ENCODE measurements around the gene ELAVL1. TPM values are rescaled to one million over a fixed set of nuclear protein-coding genes. Genes with fewer than 3 reads are reported as not detected.

The ELAVL1 gene
- total and polyA plus RNA-seq, 2 of the 13 experiments (the other 11 are each of a cell fraction or from before 2014, with no cell fraction given), result 27.9 to 38.4 TPM

DNA sequence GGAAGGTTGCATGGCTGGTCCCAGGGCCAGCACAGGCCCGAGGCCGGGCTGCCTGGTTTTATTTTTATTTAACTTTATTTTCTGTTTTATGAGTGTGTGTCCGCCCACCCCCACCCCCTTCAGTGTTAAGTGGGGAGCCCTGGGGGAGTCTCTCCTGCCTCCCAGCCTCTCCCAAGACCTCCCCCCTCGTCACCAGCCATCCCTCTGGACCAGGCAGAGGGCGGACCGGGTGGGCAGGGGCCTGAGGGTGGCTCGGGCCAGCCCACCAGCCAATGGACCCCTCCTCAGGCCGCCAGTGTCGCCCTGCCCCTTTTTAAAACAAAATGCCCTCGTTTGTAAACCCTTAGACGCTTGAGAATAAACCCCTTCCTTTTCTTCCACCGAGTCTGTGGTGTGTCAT, 91.3 kb downstream of the ELAVL1 start:
- no peaks in the 10 kb centered on the region for H3K9me3 ChIP-seq (ENCODE audit: low read length)
- ChIA-PET POLR2A (interaction anchor here (1.6 kb wide), 1 partner anchor 27 kb away, joined by 4 read pairs; no protein-coding TSS in a partner anchor), CTCF (ENCODE audit: low intra/inter-chr PET ratio, low total read pairs) (no interaction called here)
- H3K27me3 ChIP-seq (ENCODE audit: control insufficient read depth in 1 of 2, insufficient read depth in 2 of 2, low read length in 2 of 2), result no peaks in the 10 kb centered on the region
- 87% methylated on average over 12 of the region's 12 CpGs for WGBS (ENCODE audit: low lambda C conversion rate)
- no peak for FAIRE-seq
- no peaks in the 10 kb centered on the region for H3K79me2 ChIP-seq (ENCODE audit: insufficient read depth, low read length)
- H4K20me1 ChIP-seq (ENCODE audit: insufficient read depth, low read length), result no peaks in the 10 kb centered on the region
- DNase-seq (ENCODE audit: low spot score), result no peak
- H3K27ac ChIP-seq (ENCODE audit: extremely low read length, insufficient read depth, low read length), result no peak overlapping the region
- peaks cover 31% of the 10 kb centered on the region for H3K4me1 ChIP-seq (ENCODE audit: insufficient read depth, low read length)
- H2AFZ ChIP-seq (ENCODE audit: low read length), result no peak overlapping the region
- intact Hi-C loops (cut with micrococcal nuclease; ENCODE audit: unreplicated experiment) (no loop called here), in situ Hi-C loops (cut with HindIII; ENCODE audit: extremely low pct_ligation_motif_present, low pct_unique_long_range_greater_than_20kb) (no loop called here)
- BruUV-seq (replicated peaks), result no TSS peak
- H3K4me3 ChIP-seq (replicated peaks in 1 of 3; ENCODE audit: insufficient read depth in 1 of 3, low read depth in 2 of 3, low read length in 3 of 3), result no peak overlapping the region
- no peak overlapping the region for H3K4me2 ChIP-seq (ENCODE audit: low read depth, low read length)
- no peak overlapping the region for H3K9ac ChIP-seq (ENCODE audit: insufficient read depth, low read depth, low read length)
- no peak for ATAC-seq
- H3K36me3 ChIP-seq (replicated peaks in 1 of 2; ENCODE audit: control insufficient read depth in 1 of 2, insufficient read depth in 2 of 2, low read length in 2 of 2), result peaks cover 4 to 20% of the 10 kb centered on the region in 2 experiments; a peak in 3 of 5 replicates
- TF ChIP-seq ZNF225 (CRISPR knock-in tag; IDR thresholded peaks at IDR 0.05) (no peak), ZNF619 (CRISPR knock-in tag; IDR thresholded peaks at IDR 0.05) (no peak), AGO1 (IDR thresholded peaks at IDR 0.05; ENCODE audit: low read depth, low read length, poor library complexity, severe bottlenecking) (peak; percentile 98), RBFOX2 (IDR thresholded peaks at IDR 0.05; ENCODE audit: low read depth, low read length) (0 out of 2 replicates have a peak, but pooled peaks have one; percentile 14), AGO2 (optimal IDR thresholded peaks at IDR 0.05; ENCODE audit: low read depth, low read length) (peak; percentile 94)

DNA sequence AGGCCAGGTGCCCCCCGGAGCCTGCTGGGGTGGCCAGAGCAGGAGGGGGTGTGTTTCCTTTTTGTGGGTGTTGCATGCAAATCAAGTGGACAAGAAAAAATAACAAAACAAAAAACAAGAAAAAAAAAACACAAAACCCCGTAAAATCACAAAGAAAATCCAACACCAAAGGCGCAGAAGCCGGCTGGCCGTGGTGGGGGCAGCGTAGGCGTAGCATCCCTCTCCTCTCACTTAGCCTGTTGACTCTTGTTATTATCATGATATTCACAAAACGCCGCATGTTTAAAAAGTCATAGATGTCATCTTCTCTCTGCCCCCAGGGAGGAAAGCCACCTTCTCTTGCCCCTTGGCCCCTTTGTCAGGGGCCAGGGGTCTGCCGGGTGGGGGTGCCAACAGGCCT, 91.8 kb downstream of the ELAVL1 start:
- Histone ChIP-seq H3K4me3 (replicated peaks in 1 of 3; ENCODE audit: insufficient read depth in 1 of 3, low read depth in 2 of 3, low read length in 3 of 3) (no peak overlapping the region), H3K79me2 (ENCODE audit: insufficient read depth, low read length) (no peaks in the 10 kb centered on the region), H3K27ac (ENCODE audit: extremely low read length, insufficient read depth, low read length) (no peak overlapping the region), H3K9ac (ENCODE audit: insufficient read depth, low read depth, low read length) (no peak overlapping the region), H4K20me1 (ENCODE audit: insufficient read depth, low read length) (peaks cover under 1% of the 10 kb centered on the region; the same call in 1 of the 2 replicates), H3K4me1 (ENCODE audit: insufficient read depth, low read length) (peaks cover 26% of the 10 kb centered on the region), H2AFZ (ENCODE audit: low read length) (no peak overlapping the region), H3K36me3 (replicated peaks in 1 of 2; ENCODE audit: control insufficient read depth in 1 of 2, insufficient read depth in 2 of 2, low read length in 2 of 2) (peaks cover 4 to 20% of the 10 kb centered on the region in 2 experiments; a peak in 3 of 5 replicates), H3K27me3 (ENCODE audit: control insufficient read depth in 1 of 2, insufficient read depth in 2 of 2, low read length in 2 of 2) (no peaks in the 10 kb centered on the region), H3K9me3 (ENCODE audit: low read length) (no peaks in the 10 kb centered on the region), H3K4me2 (ENCODE audit: low read depth, low read length) (no peak overlapping the region)
- ChIA-PET CTCF (ENCODE audit: low intra/inter-chr PET ratio, low total read pairs) (no interaction called here), POLR2A (interaction anchor here (1.9 kb wide), 1 partner anchor 10 kb away, joined by 6 read pairs; the partner anchor contains the start of gene MAP2K7)
- BruUV-seq (replicated peaks), result TSS peak; percentile 68
- ATAC-seq, result no peak
- no peak for FAIRE-seq
- in situ Hi-C loops (cut with HindIII; ENCODE audit: extremely low pct_ligation_motif_present, low pct_unique_long_range_greater_than_20kb), result no loop called here
- no peak for DNase-seq (ENCODE audit: low spot score)
- intact Hi-C loops (cut with micrococcal nuclease; ENCODE audit: unreplicated experiment), result no loop called here
- 96% methylated on average over 10 of the region's 10 CpGs for WGBS (ENCODE audit: low lambda C conversion rate)
- TF ChIP-seq POLR2A (IDR thresholded peaks at IDR 0.05; ENCODE audit: insufficient read depth in 1 of 2, low read depth in 2 of 2, low read length in 2 of 2), result 0 out of 4 replicates have a peak, but pooled peaks of 1 of the 2 experiments have one; percentile 21
- no peak for TF ChIP-seq ZNF674 (CRISPR knock-in tag; IDR thresholded peaks at IDR 0.05; ENCODE audit: low read depth)
- peak; percentile 13; the same call in 1 of the 2 replicates for TF ChIP-seq POLR2G (IDR thresholded peaks at IDR 0.05; ENCODE audit: low read depth, low read length)
